ENCODE results near the gene ETNK2. TPM values are rescaled to one million over a fixed set of nuclear protein-coding genes. Genes with fewer than 3 reads are reported as not detected.
A peak's percentile ranks its signal among the peaks of the same experiment; 100 is the strongest.

ETNK2 gene
- total and polyA plus RNA-seq, 7 donors, result 0.46 to 10.5 (median 6.6) TPM

DNA sequence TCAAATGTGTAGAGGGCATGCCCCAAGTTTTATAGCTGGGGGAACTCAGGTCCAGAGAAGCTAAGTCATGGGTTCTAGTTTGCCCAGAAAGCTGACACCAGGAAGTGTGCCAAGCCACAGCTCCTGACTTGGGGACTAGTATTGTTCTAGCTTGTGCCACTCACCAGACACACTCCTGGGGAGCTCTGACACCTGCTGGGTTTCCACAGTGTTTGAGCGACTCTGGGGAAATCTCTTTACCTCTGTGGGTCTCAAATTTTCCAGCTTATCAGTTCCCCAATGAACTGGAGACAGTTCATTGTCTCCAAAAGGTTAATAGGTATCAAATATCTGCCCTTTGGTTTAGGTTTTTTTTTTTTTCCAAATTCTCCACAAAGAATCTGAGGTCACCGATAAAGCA, 40.2 kb upstream of the ETNK2 start:
- intact Hi-C loops (cut with DNase I), result no loop called here
- H3K36me3 ChIP-seq, result no peaks in the 10 kb centered on the region
- H3K4me3 ChIP-seq, result no peak overlapping the region
- no peak overlapping the region for H3K27ac ChIP-seq
- WGBS, 2 donors, result 94 to 96% methylated on average over 2 of the region's 2 CpGs
- DNase-seq, result no peak
- H3K9me3 ChIP-seq, result no peaks in the 10 kb centered on the region
- TF ChIP-seq EP300 (IDR thresholded peaks at IDR 0.05), result no peak
- TF ChIP-seq, protein P1, sequence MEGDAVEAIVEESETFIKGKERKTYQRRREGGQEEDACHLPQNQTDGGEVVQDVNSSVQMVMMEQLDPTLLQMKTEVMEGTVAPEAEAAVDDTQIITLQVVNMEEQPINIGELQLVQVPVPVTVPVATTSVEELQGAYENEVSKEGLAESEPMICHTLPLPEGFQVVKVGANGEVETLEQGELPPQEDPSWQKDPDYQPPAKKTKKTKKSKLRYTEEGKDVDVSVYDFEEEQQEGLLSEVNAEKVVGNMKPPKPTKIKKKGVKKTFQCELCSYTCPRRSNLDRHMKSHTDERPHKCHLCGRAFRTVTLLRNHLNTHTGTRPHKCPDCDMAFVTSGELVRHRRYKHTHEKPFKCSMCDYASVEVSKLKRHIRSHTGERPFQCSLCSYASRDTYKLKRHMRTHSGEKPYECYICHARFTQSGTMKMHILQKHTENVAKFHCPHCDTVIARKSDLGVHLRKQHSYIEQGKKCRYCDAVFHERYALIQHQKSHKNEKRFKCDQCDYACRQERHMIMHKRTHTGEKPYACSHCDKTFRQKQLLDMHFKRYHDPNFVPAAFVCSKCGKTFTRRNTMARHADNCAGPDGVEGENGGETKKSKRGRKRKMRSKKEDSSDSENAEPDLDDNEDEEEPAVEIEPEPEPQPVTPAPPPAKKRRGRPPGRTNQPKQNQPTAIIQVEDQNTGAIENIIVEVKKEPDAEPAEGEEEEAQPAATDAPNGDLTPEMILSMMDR (IDR thresholded peaks at IDR 0.05), result no peak
- no peak for TF ChIP-seq POLR2A (IDR thresholded peaks at IDR 0.05)
- TF ChIP-seq POLR2AphosphoS5 (IDR thresholded peaks at IDR 0.05), result no peak
- peaks cover 0 to 7% (median 0%) of the 10 kb centered on the region in 4 donors for H3K4me1 ChIP-seq
- H3K27me3 ChIP-seq, result peaks cover 10 to 70% (median 11%) of the 10 kb centered on the region in 3 donors

DNA sequence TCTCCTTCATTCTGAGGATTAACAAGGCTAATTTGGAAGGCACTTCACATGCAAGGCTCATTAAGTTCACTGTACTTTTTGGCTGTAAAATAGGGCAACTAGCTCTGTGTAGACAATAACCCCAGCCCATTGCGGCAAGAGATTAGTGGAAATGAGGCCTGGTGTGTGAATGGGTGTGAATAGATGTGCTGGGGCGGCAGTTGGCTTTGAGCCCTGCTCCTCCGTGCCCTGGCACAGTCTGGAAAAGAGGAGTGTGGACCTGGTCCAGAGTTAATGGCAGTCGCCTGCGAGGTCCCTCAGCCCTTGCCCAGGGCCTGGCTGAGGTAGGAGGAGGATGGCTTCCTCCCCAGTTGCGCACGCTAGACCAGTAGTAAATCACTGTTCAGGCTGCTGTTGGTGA, 39.6 kb upstream of the ETNK2 start:
- Histone ChIP-seq H3K36me3 (no peaks in the 10 kb centered on the region), H3K27ac (no peak overlapping the region), H3K9me3 (no peaks in the 10 kb centered on the region), H3K4me1 (peaks cover 0 to 7% (median 0%) of the 10 kb centered on the region in 4 donors), H3K4me3 (no peak overlapping the region), H3K27me3 (peaks cover 10 to 68% (median 11%) of the 10 kb centered on the region in 3 donors)
- TF ChIP-seq EP300 (IDR thresholded peaks at IDR 0.05), result no peak
- no peak for TF ChIP-seq POLR2A (IDR thresholded peaks at IDR 0.05)
- TF ChIP-seq POLR2AphosphoS5 (IDR thresholded peaks at IDR 0.05), result no peak
- TF ChIP-seq, protein P1 (IDR thresholded peaks at IDR 0.05), result no peak
- DNase-seq, result no peak
- intact Hi-C loops (cut with DNase I), result no loop called here
- 66 to 83% methylated on average over 7 of the region's 7 CpGs for WGBS, 2 donors

DNA sequence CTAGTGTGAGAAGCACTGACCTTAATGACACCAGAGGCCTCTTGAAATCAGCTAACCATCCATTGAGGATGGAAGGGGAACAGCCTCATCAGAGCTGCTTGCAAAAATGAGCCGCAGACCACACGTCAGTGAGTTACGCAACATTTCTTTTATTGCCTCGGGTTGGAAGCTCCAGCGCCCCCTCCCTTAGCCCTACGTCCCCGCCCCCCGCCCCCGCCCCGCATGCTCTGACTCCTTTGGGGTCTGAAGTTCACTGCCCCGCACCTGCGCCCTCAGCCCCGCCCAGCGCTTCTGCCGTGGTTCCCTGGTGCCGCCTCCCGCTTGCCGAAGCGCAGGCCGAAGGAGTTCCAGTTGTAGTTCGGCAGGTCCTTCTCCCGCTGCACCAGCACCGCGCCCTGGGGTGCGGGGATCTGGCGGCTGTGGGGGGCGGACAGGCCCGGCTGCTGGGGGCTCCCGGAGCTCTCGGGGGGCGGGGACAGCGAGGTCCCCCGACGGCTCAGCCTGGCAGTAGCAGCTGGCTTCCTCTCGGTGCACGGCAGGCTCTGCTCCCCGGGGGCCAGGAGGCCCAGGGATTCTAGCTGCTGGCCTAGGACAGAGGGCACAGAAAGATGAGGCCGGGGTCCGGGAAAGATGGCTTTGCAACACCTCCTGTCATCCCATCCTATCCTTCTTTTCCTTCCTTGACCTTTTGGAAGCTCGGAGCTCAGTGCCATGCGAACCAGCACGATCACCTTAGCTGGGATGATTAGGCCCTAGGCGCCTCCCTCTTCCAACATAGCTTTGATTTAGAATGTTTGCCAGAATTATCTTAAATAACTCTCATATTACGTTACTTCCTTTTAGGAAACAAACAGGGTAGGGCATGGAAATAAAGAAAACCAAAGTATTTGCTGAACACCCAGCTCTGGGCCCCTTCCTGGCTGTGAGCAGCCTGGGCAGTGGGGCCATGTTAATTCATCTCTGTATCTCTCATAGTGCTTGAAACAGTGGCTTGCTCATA, 38.7 kb upstream of the ETNK2 start:
- 4 to 11% methylated on average over 44 of the region's 44 CpGs for WGBS, 2 donors
- peaks cover 0 to 7% (median 0%) of the 10 kb centered on the region in 4 donors for H3K4me1 ChIP-seq
- peak overlapping the region in 3 of 4 donors; percentile 3 to 24 (median 9) for H3K4me3 ChIP-seq
- no peak for TF ChIP-seq POLR2AphosphoS5 (IDR thresholded peaks at IDR 0.05)
- TF ChIP-seq POLR2A (IDR thresholded peaks at IDR 0.05), result no peak
- TF ChIP-seq, protein P1 (IDR thresholded peaks at IDR 0.05), result no peak
- H3K27me3 ChIP-seq, result peaks cover 10 to 66% (median 11%) of the 10 kb centered on the region in 3 donors
- intact Hi-C loops (cut with DNase I), result no loop called here
- DNase-seq, result no peak
- H3K9me3 ChIP-seq, result no peaks in the 10 kb centered on the region
- H3K36me3 ChIP-seq, result no peaks in the 10 kb centered on the region
- no peak overlapping the region for H3K27ac ChIP-seq

DNA sequence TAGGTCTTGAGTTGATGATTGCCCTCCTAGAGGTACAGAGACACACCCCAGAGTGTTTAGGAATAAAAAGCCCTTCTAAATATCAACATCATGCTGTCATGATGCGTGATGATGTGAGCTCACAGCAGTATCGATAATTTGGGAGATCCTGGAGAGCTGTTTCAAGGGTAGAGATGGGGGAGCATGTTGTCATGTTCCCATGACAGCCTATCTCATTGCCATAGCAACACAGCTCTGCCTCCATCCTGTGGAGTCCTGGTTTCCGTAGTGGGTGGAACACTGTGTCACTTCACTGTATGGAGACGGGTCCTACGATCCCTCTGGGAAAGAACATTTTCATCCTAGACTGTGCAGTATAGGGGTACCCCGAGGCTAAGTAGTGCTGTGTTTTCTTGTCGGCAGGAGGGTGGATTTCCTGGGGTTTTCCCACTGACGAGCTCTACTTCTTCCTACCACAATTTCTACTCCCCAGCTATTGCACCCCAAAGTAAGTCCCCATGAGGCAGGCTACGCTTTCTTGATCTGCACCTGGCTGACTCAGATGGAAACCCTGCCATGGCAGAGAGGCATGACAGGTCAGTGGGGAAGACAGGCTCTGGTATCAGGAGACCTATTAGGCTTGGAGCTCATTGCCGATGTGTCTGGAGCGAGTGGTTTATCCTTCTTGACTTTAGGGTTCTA, 37.3 kb upstream of the ETNK2 start:
- no peak for TF ChIP-seq EP300 (IDR thresholded peaks at IDR 0.05)
- TF ChIP-seq, protein P1 (IDR thresholded peaks at IDR 0.05), result no peak
- intact Hi-C loops (cut with DNase I), result no loop called here
- H3K36me3 ChIP-seq, result no peaks in the 10 kb centered on the region
- peaks cover 0 to 7% (median 0%) of the 10 kb centered on the region in 4 donors for H3K4me1 ChIP-seq
- no peaks in the 10 kb centered on the region for H3K9me3 ChIP-seq
- H3K4me3 ChIP-seq, result no peak overlapping the region
- H3K27me3 ChIP-seq, result peaks cover 10 to 65% (median 11%) of the 10 kb centered on the region in 3 donors
- no peak for DNase-seq
- WGBS, 2 donors, result 76 to 85% methylated on average over 11 of the region's 11 CpGs
- H3K27ac ChIP-seq, result no peak overlapping the region

Measured in sigmoid colon (tissue), 7 donors.